ENCODE results near the gene TRIP11. TPM values are rescaled to one million over a fixed set of nuclear protein-coding genes. Genes with fewer than 3 reads are reported as not detected.
"Not testable (repeated sequence)": the region's sequence is repeated elsewhere in the genome, so short reads cannot be mapped to it uniquely, and the experiment has no call there.

TRIP11 gene
- 10 to 100 TPM; 27.3 to 32.3 TPM for total RNA-seq

- H3K36me3 Mint-ChIP-seq = peaks cover 24 to 27% of the 10 kb centered on the region in 2 donors
- DNase-seq (ENCODE audit: low spot score in 2 of 2) (peak; percentile 90 to 97), ATAC-seq (peak; percentile 89 to 98)
- H3K9me3 Mint-ChIP-seq = peaks cover 0 to 4% of the 10 kb centered on the region in 2 donors
- peak within 1 kb of the TSS; percentile 99 to 100 for H3K27ac Mint-ChIP-seq
These were observed at the start of gene TRIP11 for GRCh38 chr14:92039719-92040430. TSS of gene TRIP11 (minus strand) at chr14:92040059. CDS start at chr14:92039685, 374 bp downstream.

GRCh38 chr14:92088494-92088893, 48.6 kb upstream of the TRIP11 start:
- no peak overlapping the region for H3K27ac Mint-ChIP-seq
- no peaks in the 10 kb centered on the region for H3K9me3 Mint-ChIP-seq
- H3K36me3 Mint-ChIP-seq = peaks cover 0 to 7% of the 10 kb centered on the region in 2 donors
- no peak for ATAC-seq
- no peak for DNase-seq (ENCODE audit: low spot score in 2 of 2)

GRCh38 chr14:92074555-92074954, 34.7 kb upstream of the TRIP11 start:
- DNase-seq (ENCODE audit: low spot score in 2 of 2) = no peak
- no peak overlapping the region for H3K27ac Mint-ChIP-seq
- no peaks in the 10 kb centered on the region for H3K9me3 Mint-ChIP-seq
- ATAC-seq = no peak
- no peaks in the 10 kb centered on the region for H3K36me3 Mint-ChIP-seq

- Mint-ChIP-seq H3K27ac (no peak overlapping the region), H3K9me3 (no peaks in the 10 kb centered on the region), H3K36me3 (no peaks in the 10 kb centered on the region)
- ATAC-seq (no peak), DNase-seq (ENCODE audit: low spot score in 2 of 2) (no peak)
These were observed 18.4 kb upstream of the TRIP11 start for GRCh38 chr14:92058006-92058917.

- peaks cover 15 to 18% of the 10 kb centered on the region in 2 donors for H3K36me3 Mint-ChIP-seq
- peaks cover 6 to 11% of the 10 kb centered on the region in 2 donors for H3K9me3 Mint-ChIP-seq
- ATAC-seq (no peak), DNase-seq (ENCODE audit: low spot score in 2 of 2) (no peak)
- no peak overlapping the region for H3K27ac Mint-ChIP-seq
These were observed 9.9 kb upstream of the TRIP11 start for GRCh38 chr14:92049781-92050180.

- peaks cover 15 to 18% of the 10 kb centered on the region in 2 donors for H3K36me3 Mint-ChIP-seq
- H3K9me3 Mint-ChIP-seq = peaks cover 6 to 11% of the 10 kb centered on the region in 2 donors
- H3K27ac Mint-ChIP-seq; ATAC-seq; DNase-seq (ENCODE audit: low spot score in 2 of 2): not testable (repeated sequence)
These were observed 9.4 kb upstream of the TRIP11 start for GRCh38 chr14:92049221-92049620.

GRCh38 chr14:92045904-92046303, 6.0 kb upstream of the TRIP11 start:
- H3K27ac Mint-ChIP-seq; DNase-seq (ENCODE audit: low spot score in 2 of 2); ATAC-seq: not testable (repeated sequence)
- Mint-ChIP-seq H3K9me3 (peaks cover 6 to 11% of the 10 kb centered on the region in 2 donors), H3K36me3 (peaks cover 15 to 18% of the 10 kb centered on the region in 2 donors)

- not testable (repeated sequence) for H3K27ac Mint-ChIP-seq
These were observed 1.9 kb upstream of the TRIP11 start for GRCh38 chr14:92041766-92042165.

GRCh38 chr14:92041203-92041602, 1.3 kb upstream of the TRIP11 start:
- H3K9me3 Mint-ChIP-seq = peaks cover 0 to 4% of the 10 kb centered on the region in 2 donors
- DNase-seq (ENCODE audit: low spot score in 2 of 2) (no peak), ATAC-seq (no peak)
- H3K36me3 Mint-ChIP-seq = peaks cover 24 to 27% of the 10 kb centered on the region in 2 donors
- peak overlapping the region in 1 of 2 donors; percentile 100 for H3K27ac Mint-ChIP-seq

More at GRCh38 chr14:92041766-92042165, 1.9 kb upstream of the TRIP11 start:
- not testable (repeated sequence) for DNase-seq (ENCODE audit: low spot score in 2 of 2); H3K9me3 Mint-ChIP-seq; ATAC-seq
- H3K36me3 Mint-ChIP-seq = peaks cover 24 to 25% of the 10 kb centered on the region in 2 donors

- H3K27ac Mint-ChIP-seq = peak overlapping the region; percentile 99 to 100
- peaks cover 24 to 27% of the 10 kb centered on the region in 2 donors for H3K36me3 Mint-ChIP-seq
- ATAC-seq (peak; percentile 15 to 87), DNase-seq (ENCODE audit: low spot score in 2 of 2) (no peak)
- H3K9me3 Mint-ChIP-seq = peaks cover 0 to 4% of the 10 kb centered on the region in 2 donors
These were observed 682 bp upstream of the TRIP11 start for GRCh38 chr14:92040431-92041051.

- Mint-ChIP-seq H3K27ac (peak overlapping the region; percentile 99 to 100), H3K36me3 (peaks cover 24 to 27% of the 10 kb centered on the region in 2 donors), H3K9me3 (peaks cover 0 to 4% of the 10 kb centered on the region in 2 donors)
- DNase-seq (ENCODE audit: low spot score in 2 of 2) = peak; percentile 13 to 58
- ATAC-seq = peak in 1 of 2 donors; percentile 18
These were observed 668 bp downstream of the TRIP11 start for GRCh38 chr14:92039063-92039718.

GRCh38 chr14:92037989-92038388, 1.9 kb downstream of the TRIP11 start:
- H3K36me3 Mint-ChIP-seq = peaks cover 24 to 27% of the 10 kb centered on the region in 2 donors
- H3K9me3 Mint-ChIP-seq = peaks cover 0 to 4% of the 10 kb centered on the region in 2 donors
- peak overlapping the region; percentile 40 to 100 for H3K27ac Mint-ChIP-seq
- DNase-seq (ENCODE audit: low spot score in 2 of 2) = no peak
- no peak for ATAC-seq

GRCh38 chr14:92035890-92036289, 4.0 kb downstream of the TRIP11 start:
- peaks cover 24 to 27% of the 10 kb centered on the region in 2 donors for H3K36me3 Mint-ChIP-seq
- DNase-seq (ENCODE audit: low spot score in 2 of 2) (no peak), ATAC-seq (no peak)
- peaks cover 0 to 4% of the 10 kb centered on the region in 2 donors for H3K9me3 Mint-ChIP-seq
- H3K27ac Mint-ChIP-seq = no peak overlapping the region

- Mint-ChIP-seq H3K36me3 (peaks cover 11 to 16% of the 10 kb centered on the region in 2 donors), H3K27ac (peak overlapping the region; percentile 8 to 84), H3K9me3 (peaks cover 0 to 4% of the 10 kb centered on the region in 2 donors)
- DNase-seq (ENCODE audit: low spot score in 2 of 2) = no peak
- ATAC-seq = no peak
These were observed 5.8 kb downstream of the TRIP11 start for GRCh38 chr14:92033906-92034687.

- Mint-ChIP-seq H3K27ac (peak overlapping the region; percentile 8 to 70), H3K36me3 (peaks cover 6 to 12% of the 10 kb centered on the region in 2 donors), H3K9me3 (peaks cover 0 to 4% of the 10 kb centered on the region in 2 donors)
- no peak for ATAC-seq
- DNase-seq (ENCODE audit: low spot score in 2 of 2) = no peak
These were observed 6.4 kb downstream of the TRIP11 start for GRCh38 chr14:92033433-92033832.

Measured in activated naive CD4-positive, alpha-beta T cell treated with anti-CD3 and anti-CD28 coated beads, Interleukin-2, amount 50 U/mL, for 72 hours (primary cell).